Astrocyte (in vitro differentiated cells and primary cell): ENCODE results near the gene LAMA4. TPM values are rescaled to one million over a fixed set of nuclear protein-coding genes. Genes with fewer than 3 reads are reported as not detected.

Experiments used
- DNase-seq: peaks from one replicate; pipeline ENCODE4 v3.0.0-alpha.2; 2010; ENCODE audit warnings: low read depth
- FAIRE-seq: peaks from 2 replicates; lab custom pipeline; 2011; peaks lifted over from hg19 to GRCh38; lab: Jason Lieb, UNC
- H2AFZ ChIP-seq: 2 replicates; pipeline ENCODE4 v1.6.0; 2012; ENCODE audit warnings: low read depth, low read length, inconsistent platforms
- H3K27ac ChIP-seq: 2 replicates; pipeline ENCODE4 v1.5.1; 2011; ENCODE audit warnings: low read depth, low read length, inconsistent platforms
- H3K27me3 ChIP-seq: 2 replicates; pipeline ENCODE4 v1.6.0; 2011; ENCODE audit warnings: low read length, inconsistent platforms; ENCODE audit not compliant: insufficient read depth
- H3K36me3 ChIP-seq: 2 replicates; pipeline ENCODE4 v1.5.1; 2011; ENCODE audit warnings: low read length, inconsistent platforms; ENCODE audit not compliant: insufficient read depth
- H3K4me1 ChIP-seq: 2 replicates; pipeline ENCODE4 v1.5.1; 2011; ENCODE audit warnings: low read length, inconsistent platforms; ENCODE audit not compliant: insufficient read depth
- H3K4me2 ChIP-seq: 2 replicates; pipeline ENCODE4 v1.6.0; 2012; ENCODE audit warnings: low read length, inconsistent platforms
- H3K4me3 ChIP-seq: 2 replicates; pipeline ENCODE4 v1.5.1; 2011; ENCODE audit warnings: low read depth, mild to moderate bottlenecking, low read length, inconsistent platforms; ENCODE audit not compliant: insufficient read depth
- H3K79me2 ChIP-seq: 2 replicates; pipeline ENCODE4 v1.6.0; 2012; ENCODE audit warnings: mild to moderate bottlenecking, low read length, inconsistent platforms; ENCODE audit not compliant: insufficient read depth
- H3K9ac ChIP-seq: 2 replicates; pipeline ENCODE4 v1.6.0; 2012; ENCODE audit warnings: mild to moderate bottlenecking, low read length, inconsistent platforms
- H3K9me3 ChIP-seq: 2 replicates; pipeline ENCODE4 v1.5.1; 2012; ENCODE audit warnings: low read depth, mild to moderate bottlenecking, low read length, inconsistent platforms; ENCODE audit not compliant: insufficient read depth
- H4K20me1 ChIP-seq: 2 replicates; pipeline ENCODE4 v1.6.0; 2012; ENCODE audit warnings: low read length, inconsistent platforms; ENCODE audit not compliant: insufficient read depth
- H3K27ac Mint-ChIP-seq: one replicate; pipeline ENCODE4 v1.8.0; 2021; ENCODE audit warnings: mild to moderate bottlenecking, mixed read lengths; ENCODE audit not compliant: unreplicated experiment
- H3K27me3 Mint-ChIP-seq: one replicate; pipeline ENCODE4 v1.8.0; 2021; ENCODE audit warnings: low read depth, mixed read lengths; ENCODE audit not compliant: unreplicated experiment
- H3K36me3 Mint-ChIP-seq: one replicate; pipeline ENCODE4 v1.8.0; 2021; ENCODE audit warnings: low read depth, mixed read lengths; ENCODE audit not compliant: unreplicated experiment
- H3K4me1 Mint-ChIP-seq: one replicate; pipeline ENCODE4 v1.8.0; 2021; ENCODE audit warnings: low read depth, mixed read lengths; ENCODE audit not compliant: unreplicated experiment
- H3K4me3 Mint-ChIP-seq: one replicate; pipeline ENCODE4 v1.8.0; 2021; ENCODE audit warnings: mild to moderate bottlenecking, moderate library complexity, mixed read lengths; ENCODE audit not compliant: unreplicated experiment
- H3K9me3 Mint-ChIP-seq: one replicate; pipeline ENCODE4 v1.8.0; 2021; ENCODE audit warnings: mild to moderate bottlenecking, mixed read lengths; ENCODE audit not compliant: unreplicated experiment
- CTCF ChIP-seq: IDR thresholded peaks from 2 replicates; pipeline ENCODE4 v1.5.1; 2011; ENCODE audit warnings: low read depth, mild to moderate bottlenecking, inconsistent platforms, low read length, moderate library complexity; ENCODE audit not compliant: insufficient read depth
- EZH2 ChIP-seq: IDR thresholded peaks from 2 replicates; pipeline ENCODE4 v1.6.1; 2012; ENCODE audit warnings: mild to moderate bottlenecking, low read length, inconsistent platforms; ENCODE audit not compliant: insufficient read depth
- total RNA-seq: library from RNA; stranded (reverse); gene quantifications from 2 replicates; pipeline ENCODE4 v1.2.1, GENCODE V29; 2021

LAMA4 gene
- total RNA-seq, 1 donor from 2014 or later, result 2.0 TPM

GRCh38 chr6:112178846-112179245, 75.5 kb downstream of the LAMA4 start:
- no peak overlapping the region for H3K9ac ChIP-seq
- DNase-seq (no peak), FAIRE-seq (no peak)
- H3K4me3 Mint-ChIP-seq, result no peak overlapping the region
- peaks cover 5% of the 10 kb centered on the region for H3K36me3 ChIP-seq
- H3K27me3 ChIP-seq, result no peaks in the 10 kb centered on the region
- H3K4me1 ChIP-seq, result peaks cover 3% of the 10 kb centered on the region
- H3K27ac ChIP-seq, result no peak overlapping the region
- no peaks in the 10 kb centered on the region for H4K20me1 ChIP-seq
- no peak for TF ChIP-seq CTCF
- TF ChIP-seq EZH2, result no peak
- H3K79me2 ChIP-seq, result no peaks in the 10 kb centered on the region
- no peaks in the 10 kb centered on the region for H3K36me3 Mint-ChIP-seq
- no peaks in the 10 kb centered on the region for H3K9me3 ChIP-seq
- H3K9me3 Mint-ChIP-seq, result no peaks in the 10 kb centered on the region
- H3K27ac Mint-ChIP-seq, result no peak overlapping the region
- H2AFZ ChIP-seq, result no peak overlapping the region
- H3K4me3 ChIP-seq, result no peak overlapping the region
- H3K4me2 ChIP-seq, result no peak overlapping the region
- peaks cover 8% of the 10 kb centered on the region for H3K4me1 Mint-ChIP-seq
- no peaks in the 10 kb centered on the region for H3K27me3 Mint-ChIP-seq

GRCh38 chr6:112177092-112177491, 77.3 kb downstream of the LAMA4 start:
- TF ChIP-seq CTCF (no peak), EZH2 (no peak)
- H3K4me2 ChIP-seq, result no peak overlapping the region
- Mint-ChIP-seq H3K36me3 (no peaks in the 10 kb centered on the region), H3K4me1 (peaks cover 15% of the 10 kb centered on the region), H3K4me3 (no peak overlapping the region), H3K27ac (no peak overlapping the region), H3K9me3 (no peaks in the 10 kb centered on the region), H3K27me3 (no peaks in the 10 kb centered on the region)
- H2AFZ ChIP-seq, result no peak overlapping the region
- no peaks in the 10 kb centered on the region for H4K20me1 ChIP-seq
- H3K4me1 ChIP-seq, result peaks cover 3% of the 10 kb centered on the region
- no peak overlapping the region for H3K9ac ChIP-seq
- DNase-seq (no peak), FAIRE-seq (no peak)
- peaks cover 15% of the 10 kb centered on the region for H3K36me3 ChIP-seq
- H3K27me3 ChIP-seq, result no peaks in the 10 kb centered on the region
- H3K79me2 ChIP-seq, result no peaks in the 10 kb centered on the region
- no peak overlapping the region for H3K27ac ChIP-seq
- H3K4me3 ChIP-seq, result no peak overlapping the region
- no peaks in the 10 kb centered on the region for H3K9me3 ChIP-seq

- H3K9me3 ChIP-seq, result no peaks in the 10 kb centered on the region
- H3K4me3 ChIP-seq, result no peak overlapping the region
- FAIRE-seq (no peak), DNase-seq (no peak)
- H3K9me3 Mint-ChIP-seq, result no peaks in the 10 kb centered on the region
- peaks cover 15% of the 10 kb centered on the region for H3K4me1 Mint-ChIP-seq
- no peak overlapping the region for H3K27ac ChIP-seq
- no peaks in the 10 kb centered on the region for H3K27me3 ChIP-seq
- H3K9ac ChIP-seq, result no peak overlapping the region
- H3K4me3 Mint-ChIP-seq, result no peak overlapping the region
- no peaks in the 10 kb centered on the region for H3K79me2 ChIP-seq
- H3K36me3 ChIP-seq, result peaks cover 15% of the 10 kb centered on the region
- no peak overlapping the region for H2AFZ ChIP-seq
- no peak for TF ChIP-seq EZH2
- no peak for TF ChIP-seq CTCF
- no peaks in the 10 kb centered on the region for H3K27me3 Mint-ChIP-seq
- no peaks in the 10 kb centered on the region for H4K20me1 ChIP-seq
- H3K4me2 ChIP-seq, result no peak overlapping the region
- peaks cover 3% of the 10 kb centered on the region for H3K4me1 ChIP-seq
- no peak overlapping the region for H3K27ac Mint-ChIP-seq
- no peaks in the 10 kb centered on the region for H3K36me3 Mint-ChIP-seq
Observed at GRCh38 chr6:112176175-112176574, 78.2 kb downstream of the LAMA4 start.
